Measurements from ENCODE around the gene C19orf85. TPM values are rescaled to one million over a fixed set of nuclear protein-coding genes. Genes with fewer than 3 reads are reported as not detected.

C19orf85 gene
- total and polyA plus RNA-seq, 2 experiments from 2014 or later: 1.7 to 3.4 TPM

DNA sequence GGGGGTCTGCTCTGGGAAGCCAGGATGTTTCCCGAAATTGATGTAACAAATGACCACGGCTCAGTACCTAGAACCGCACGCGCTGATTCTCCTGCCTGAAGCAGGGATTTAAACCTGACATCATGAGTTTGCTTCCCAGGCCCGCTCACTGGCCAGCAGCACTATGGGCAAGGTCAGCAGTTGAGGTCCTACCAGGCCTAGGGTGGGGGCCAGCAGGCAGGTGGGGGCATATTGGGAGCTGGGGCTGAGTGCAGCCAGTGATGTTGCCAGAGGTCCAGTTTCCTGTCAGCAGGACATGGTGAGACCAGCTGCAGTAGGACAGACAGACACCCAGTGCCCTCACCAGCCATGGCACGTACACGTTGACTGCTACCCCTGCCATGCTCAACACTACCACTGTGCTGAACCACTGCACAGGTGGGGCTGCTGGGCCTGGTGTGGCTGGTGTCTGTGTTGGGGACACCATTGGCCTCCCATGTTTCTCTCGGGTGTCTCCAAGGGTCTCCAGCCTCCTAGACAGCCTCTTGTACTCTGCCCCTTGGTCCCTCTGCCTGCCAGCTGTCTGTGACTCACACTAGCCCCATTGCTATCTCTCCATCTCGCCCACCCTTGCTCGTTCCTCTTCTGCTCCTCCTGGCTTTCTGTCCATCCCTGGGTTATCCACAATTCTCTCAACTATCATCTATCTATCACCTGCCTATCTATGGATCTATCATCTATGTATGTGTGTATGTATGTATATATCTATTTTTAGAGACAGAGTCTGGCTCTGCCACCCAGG is 1.1 kb upstream of the C19orf85 start (continued):
- TF ChIP-seq, protein P1, sequence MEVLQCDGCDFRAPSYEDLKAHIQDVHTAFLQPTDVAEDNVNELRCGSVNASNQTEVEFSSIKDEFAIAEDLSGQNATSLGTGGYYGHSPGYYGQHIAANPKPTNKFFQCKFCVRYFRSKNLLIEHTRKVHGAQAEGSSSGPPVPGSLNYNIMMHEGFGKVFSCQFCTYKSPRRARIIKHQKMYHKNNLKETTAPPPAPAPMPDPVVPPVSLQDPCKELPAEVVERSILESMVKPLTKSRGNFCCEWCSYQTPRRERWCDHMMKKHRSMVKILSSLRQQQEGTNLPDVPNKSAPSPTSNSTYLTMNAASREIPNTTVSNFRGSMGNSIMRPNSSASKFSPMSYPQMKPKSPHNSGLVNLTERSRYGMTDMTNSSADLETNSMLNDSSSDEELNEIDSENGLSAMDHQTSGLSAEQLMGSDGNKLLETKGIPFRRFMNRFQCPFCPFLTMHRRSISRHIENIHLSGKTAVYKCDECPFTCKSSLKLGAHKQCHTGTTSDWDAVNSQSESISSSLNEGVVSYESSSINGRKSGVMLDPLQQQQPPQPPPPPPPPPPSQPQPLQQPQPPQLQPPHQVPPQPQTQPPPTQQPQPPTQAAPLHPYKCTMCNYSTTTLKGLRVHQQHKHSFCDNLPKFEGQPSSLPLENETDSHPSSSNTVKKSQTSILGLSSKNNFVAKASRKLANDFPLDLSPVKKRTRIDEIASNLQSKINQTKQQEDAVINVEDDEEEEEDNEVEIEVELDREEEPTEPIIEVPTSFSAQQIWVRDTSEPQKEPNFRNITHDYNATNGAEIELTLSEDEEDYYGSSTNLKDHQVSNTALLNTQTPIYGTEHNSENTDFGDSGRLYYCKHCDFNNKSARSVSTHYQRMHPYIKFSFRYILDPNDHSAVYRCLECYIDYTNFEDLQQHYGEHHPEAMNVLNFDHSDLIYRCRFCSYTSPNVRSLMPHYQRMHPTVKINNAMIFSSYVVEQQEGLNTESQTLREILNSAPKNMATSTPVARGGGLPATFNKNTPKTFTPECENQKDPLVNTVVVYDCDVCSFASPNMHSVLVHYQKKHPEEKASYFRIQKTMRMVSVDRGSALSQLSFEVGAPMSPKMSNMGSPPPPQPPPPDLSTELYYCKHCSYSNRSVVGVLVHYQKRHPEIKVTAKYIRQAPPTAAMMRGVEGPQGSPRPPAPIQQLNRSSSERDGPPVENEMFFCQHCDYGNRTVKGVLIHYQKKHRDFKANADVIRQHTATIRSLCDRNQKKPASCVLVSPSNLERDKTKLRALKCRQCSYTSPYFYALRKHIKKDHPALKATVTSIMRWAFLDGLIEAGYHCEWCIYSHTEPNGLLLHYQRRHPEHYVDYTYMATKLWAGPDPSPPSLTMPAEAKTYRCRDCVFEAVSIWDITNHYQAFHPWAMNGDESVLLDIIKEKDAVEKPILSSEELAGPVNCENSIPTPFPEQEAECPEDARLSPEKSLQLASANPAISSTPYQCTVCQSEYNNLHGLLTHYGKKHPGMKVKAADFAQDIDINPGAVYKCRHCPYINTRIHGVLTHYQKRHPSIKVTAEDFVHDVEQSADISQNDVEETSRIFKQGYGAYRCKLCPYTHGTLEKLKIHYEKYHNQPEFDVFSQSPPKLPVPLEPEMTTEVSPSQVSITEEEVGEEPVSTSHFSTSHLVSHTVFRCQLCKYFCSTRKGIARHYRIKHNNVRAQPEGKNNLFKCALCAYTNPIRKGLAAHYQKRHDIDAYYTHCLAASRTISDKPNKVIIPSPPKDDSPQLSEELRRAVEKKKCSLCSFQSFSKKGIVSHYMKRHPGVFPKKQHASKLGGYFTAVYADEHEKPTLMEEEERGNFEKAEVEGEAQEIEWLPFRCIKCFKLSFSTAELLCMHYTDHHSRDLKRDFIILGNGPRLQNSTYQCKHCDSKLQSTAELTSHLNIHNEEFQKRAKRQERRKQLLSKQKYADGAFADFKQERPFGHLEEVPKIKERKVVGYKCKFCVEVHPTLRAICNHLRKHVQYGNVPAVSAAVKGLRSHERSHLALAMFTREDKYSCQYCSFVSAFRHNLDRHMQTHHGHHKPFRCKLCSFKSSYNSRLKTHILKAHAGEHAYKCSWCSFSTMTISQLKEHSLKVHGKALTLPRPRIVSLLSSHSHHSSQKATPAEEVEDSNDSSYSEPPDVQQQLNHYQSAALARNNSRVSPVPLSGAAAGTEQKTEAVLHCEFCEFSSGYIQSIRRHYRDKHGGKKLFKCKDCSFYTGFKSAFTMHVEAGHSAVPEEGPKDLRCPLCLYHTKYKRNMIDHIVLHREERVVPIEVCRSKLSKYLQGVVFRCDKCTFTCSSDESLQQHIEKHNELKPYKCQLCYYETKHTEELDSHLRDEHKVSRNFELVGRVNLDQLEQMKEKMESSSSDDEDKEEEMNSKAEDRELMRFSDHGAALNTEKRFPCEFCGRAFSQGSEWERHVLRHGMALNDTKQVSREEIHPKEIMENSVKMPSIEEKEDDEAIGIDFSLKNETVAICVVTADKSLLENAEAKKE (CRISPR knock-in tag; IDR thresholded peaks at IDR 0.05): no peak
- TF ChIP-seq ZNF331 (CRISPR knock-in tag; IDR thresholded peaks at IDR 0.05; ENCODE audit: low read depth): no peak
- TF ChIP-seq CREB1 (CRISPR knock-in tag; IDR thresholded peaks at IDR 0.05; ENCODE audit: low read depth): no peak
- TF ChIP-seq, protein P2, sequence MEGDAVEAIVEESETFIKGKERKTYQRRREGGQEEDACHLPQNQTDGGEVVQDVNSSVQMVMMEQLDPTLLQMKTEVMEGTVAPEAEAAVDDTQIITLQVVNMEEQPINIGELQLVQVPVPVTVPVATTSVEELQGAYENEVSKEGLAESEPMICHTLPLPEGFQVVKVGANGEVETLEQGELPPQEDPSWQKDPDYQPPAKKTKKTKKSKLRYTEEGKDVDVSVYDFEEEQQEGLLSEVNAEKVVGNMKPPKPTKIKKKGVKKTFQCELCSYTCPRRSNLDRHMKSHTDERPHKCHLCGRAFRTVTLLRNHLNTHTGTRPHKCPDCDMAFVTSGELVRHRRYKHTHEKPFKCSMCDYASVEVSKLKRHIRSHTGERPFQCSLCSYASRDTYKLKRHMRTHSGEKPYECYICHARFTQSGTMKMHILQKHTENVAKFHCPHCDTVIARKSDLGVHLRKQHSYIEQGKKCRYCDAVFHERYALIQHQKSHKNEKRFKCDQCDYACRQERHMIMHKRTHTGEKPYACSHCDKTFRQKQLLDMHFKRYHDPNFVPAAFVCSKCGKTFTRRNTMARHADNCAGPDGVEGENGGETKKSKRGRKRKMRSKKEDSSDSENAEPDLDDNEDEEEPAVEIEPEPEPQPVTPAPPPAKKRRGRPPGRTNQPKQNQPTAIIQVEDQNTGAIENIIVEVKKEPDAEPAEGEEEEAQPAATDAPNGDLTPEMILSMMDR (conservative IDR thresholded peaks at IDR 0.05; ENCODE audit: low read depth in 2 of 2): no peak
- no peak for TF ChIP-seq ZNF114 (CRISPR knock-in tag; IDR thresholded peaks at IDR 0.05)
- TF ChIP-seq EZH2 (IDR thresholded peaks at IDR 0.05; ENCODE audit: low read depth, unreplicated experiment): no peak
- no peak for TF ChIP-seq STAT1 (IDR thresholded peaks at IDR 0.05; ENCODE audit: unreplicated experiment)
